K562 (cell line): ENCODE measurements around the gene HBG1. TPM values are rescaled to one million over a fixed set of nuclear protein-coding genes. Genes with fewer than 3 reads are reported as not detected.

ENCODE experiments used
- ATAC-seq: fragments of 200-7000 bp; cut with Tn5 transposase; 3 replicates; pipeline ENCODE4 v1.9.1; 2020; ENCODE audit warnings: moderate library complexity
- BruUV-seq: library from RNA; stranded (reverse); fragments of 400-500 nt; replicated peaks from 2 replicates; lab custom pipeline; 2021; lab: Mats Ljungman, UMichigan
- CTCF ChIA-PET: fragments of 300-600 bp; formaldehyde crosslinking; extraction: SDS; loops from one replicate; lab custom pipeline; 2021; ENCODE audit warnings: low intra/inter-chr PET ratio; lab: Yijun Ruan, JAX
- POLR2A ChIA-PET: fragments of 300-600, 350-650 bp; sonication (Branson Sonifier 250); formaldehyde crosslinking; extraction: SDS; loops from one replicate; lab custom pipeline; 2021; ENCODE audit warnings: antibody characterized with exemption, inconsistent platforms; lab: Yijun Ruan, JAX
- DNase-seq, 4 experiments: peaks; one replicate each; pipeline versions ENCODE4 v3.0.0 to v3.0.0-alpha.2; 2011 to 2018; ENCODE audit warnings: low spot score in 3 of 4, mixed read lengths in 3 of 4; ENCODE audit errors: extremely low read depth in 1 of 4
- FAIRE-seq: peaks from 2 replicates; lab custom pipeline; 2011; peaks lifted over from hg19 to GRCh38; lab: Jason Lieb, UNC
- H2AFZ ChIP-seq: 2 replicates; pipeline ENCODE4 v1.6.0; 2011; ENCODE audit warnings: low read depth, low read length, control low read depth, inconsistent platforms
- H3K27ac ChIP-seq: fragments of 200-600 bp; 3 replicates; pipeline ENCODE4 v1.8.0; 2011; ENCODE audit warnings: low read depth, mild to moderate bottlenecking, control low read depth, inconsistent platforms, low read length, moderate library complexity, mixed read lengths; ENCODE audit errors: extremely low read depth
- H3K27me3 ChIP-seq, 2 experiments: fragments of 300-600 bp in 1 of 2; 2 replicates in 1 of 2; 3 replicates in 1 of 2; pipeline versions ENCODE4 v1.6.0 to v1.8.0; 2011; ENCODE audit warnings: inconsistent platforms in 2 of 2, low read length in 2 of 2, mild to moderate bottlenecking in 1 of 2, mixed read lengths in 1 of 2, moderate library complexity in 1 of 2; ENCODE audit not compliant: control insufficient read depth in 2 of 2, insufficient read depth in 2 of 2
- H3K36me3 ChIP-seq: fragments of 300-600 bp; 3 replicates; pipeline ENCODE4 v1.8.0; 2011; ENCODE audit warnings: mild to moderate bottlenecking, low read length, inconsistent platforms; ENCODE audit not compliant: control insufficient read depth, insufficient read depth
- H3K4me1 ChIP-seq, 2 experiments: fragments of 200-600 bp in 1 of 2; replicated peaks in 1 of 2; 2 replicates in 1 of 2; 3 replicates in 1 of 2; pipeline versions ENCODE4 v1.5.1 to v1.8.0; 2011; ENCODE audit warnings: inconsistent platforms in 2 of 2, low read length in 2 of 2, mild to moderate bottlenecking in 1 of 2, mixed read lengths in 1 of 2, moderate library complexity in 1 of 2; ENCODE audit not compliant: control insufficient read depth in 2 of 2, insufficient read depth in 2 of 2
- H3K4me2 ChIP-seq: 2 replicates; pipeline ENCODE4 v1.6.1; 2011; ENCODE audit warnings: low read length, control low read depth, inconsistent platforms, mixed read lengths; ENCODE audit not compliant: insufficient read depth
- H3K4me3 ChIP-seq: fragments of 200-600 bp; sonication (generic), shearing (Covaris generic); 2 replicates; pipeline ENCODE4 v1.5.1; 2016; ENCODE audit warnings: control low read depth, inconsistent platforms
- H3K79me2 ChIP-seq: fragments of 200-600 bp; 3 replicates; pipeline ENCODE4 v1.8.0; 2011; ENCODE audit warnings: low read length, inconsistent platforms; ENCODE audit not compliant: control insufficient read depth, insufficient read depth
- H3K9ac ChIP-seq, 2 experiments: 2 replicates each; pipeline versions ENCODE4 v1.6.0 to v1.6.1; 2011; ENCODE audit warnings: low read depth in 2 of 2, low read length in 2 of 2, control low read depth in 1 of 2, inconsistent platforms in 1 of 2, mild to moderate bottlenecking in 1 of 2, mixed read lengths in 1 of 2; ENCODE audit not compliant: insufficient read depth in 1 of 2
- H3K9me1 ChIP-seq: one replicate; pipeline ENCODE4 v1.6.0; 2011; ENCODE audit warnings: inconsistent platforms, mild to moderate bottlenecking, low read length, moderate library complexity; ENCODE audit not compliant: control insufficient read depth, insufficient read depth
- H3K9me3 ChIP-seq: replicated peaks from 2 replicates; pipeline ENCODE4 v1.5.1; 2011; ENCODE audit warnings: low read depth, low read length, inconsistent platforms; ENCODE audit not compliant: control insufficient read depth, insufficient read depth
- H4K20me1 ChIP-seq: replicated peaks from 2 replicates; pipeline ENCODE4 v1.6.1; 2011; ENCODE audit warnings: low read length, inconsistent platforms, mixed read lengths; ENCODE audit not compliant: control insufficient read depth, insufficient read depth
- BCLAF1 ChIP-seq, 2 experiments: fragments of 450-650 bp in 1 of 2; IDR thresholded peaks; 2 replicates each; pipeline ENCODE4 v1.6.1; 2011 to 2017; ENCODE audit warnings: low read depth in 2 of 2, antibody characterized with exemption in 1 of 2, borderline replicate concordance in 1 of 2, low read length in 1 of 2, mild to moderate bottlenecking in 1 of 2, mixed read lengths in 1 of 2; ENCODE audit not compliant: control insufficient read depth in 1 of 2
- E2F1 ChIP-seq: sonication (generic); formaldehyde crosslinking; IDR thresholded peaks from 2 replicates; pipeline ENCODE4 v1.8.1; 2023; ENCODE audit warnings: mild to moderate bottlenecking, missing genetic modification reagents, moderate library complexity
- GATA2 ChIP-seq: sonication (generic); formaldehyde crosslinking; IDR thresholded peaks from 2 replicates; pipeline ENCODE4 v1.4.0; 2020; ENCODE audit warnings: mild to moderate bottlenecking, missing genetic modification reagents
- KAT8 ChIP-seq: fragments of 450-650 bp; IDR thresholded peaks from 2 replicates; pipeline ENCODE4 v1.6.1; 2016; ENCODE audit warnings: low read depth, mild to moderate bottlenecking
- MCM7 ChIP-seq, 2 experiments: fragments of 450-650 bp; IDR thresholded peaks; 2 replicates each; pipeline ENCODE4 v1.6.1; 2016 to 2018
- NR4A1 ChIP-seq, 2 experiments: fragments of 250-450 bp in 1 of 2; fragments of 450-650 bp in 1 of 2; sonication (Bioruptor Pico) in 1 of 2; IDR thresholded peaks; 2 replicates each; pipeline versions ENCODE4 v1.4.0 to v1.6.1; 2016 to 2020; ENCODE audit warnings: mild to moderate bottlenecking in 2 of 2, missing compliant biosample characterization in 1 of 2, missing genetic modification characterization in 1 of 2, moderate library complexity in 1 of 2
- SP1 ChIP-seq: sonication (generic); formaldehyde crosslinking; IDR thresholded peaks from 2 replicates; pipeline ENCODE4 v1.8.1; 2022; ENCODE audit warnings: mild to moderate bottlenecking, missing genetic modification reagents
- ZNF316 ChIP-seq: fragments of 450-650 bp; IDR thresholded peaks from 2 replicates; pipeline ENCODE4 v1.6.1; 2016
- ZNF324 ChIP-seq: fragments of 250-450 bp; sonication (Bioruptor Pico); IDR thresholded peaks from 2 replicates; pipeline ENCODE4 v1.4.0; 2020; ENCODE audit warnings: mild to moderate bottlenecking
- ZNF444 ChIP-seq: fragments of 250-450 bp; sonication (Bioruptor Pico); IDR thresholded peaks from 2 replicates; pipeline ENCODE4 v1.4.0; 2020; ENCODE audit warnings: mild to moderate bottlenecking, moderate library complexity
- WGBS: fragments of 100-300 bp; shearing (Covaris generic); methylation state at CpG from one replicate; pipeline ENCODE4 v1.1.6; 2016; ENCODE audit warnings: low coverage, mixed read lengths; ENCODE audit not compliant: insufficient coverage; ENCODE audit errors: missing lambda C conversion rate; 5-methylcytosine and 5-hydroxymethylcytosine counted together
- in situ Hi-C: fragments of 300-500 bp; cut with MboI; formaldehyde crosslinking; loops from 4 replicates; pipeline ENCODE4 v1.15.0; 2018; ENCODE audit warnings: inconsistent platforms, mixed read lengths
- intact Hi-C: fragments of 100-400 bp; cut with micrococcal nuclease; formaldehyde crosslinking; loops from 2 replicates; pipeline ENCODE4 v1.14.2; 2022
- polyA plus RNA-seq, 8 experiments: library from polyadenylated mRNA; depleted of rRNA in 4 of 8; stranded (reverse) in 5 of 8; unstranded in 3 of 8; fragments of >200 nt; fragmentation: Nextera tagmentation in 2 of 8; fragmentation: Illumina TruSeq in 1 of 8; extraction: Ambion mirVana in 2 of 8; extraction: Trizol in 1 of 8; gene quantifications; 2 replicates each; pipeline versions ENCODE4 v1.2.1 to v1.2.3, GENCODE V29; 2011 to 2014; ENCODE audit warnings: inconsistent platforms in 1 of 8, missing spikeins in 1 of 8
- total RNA-seq, 7 experiments: library from RNA; depleted of rRNA in 6 of 7; stranded (reverse); fragments of >200 nt in 6 of 7; fragmentation: Illumina TruSeq in 2 of 7; extraction: Trizol in 2 of 7; gene quantifications; 2 replicates each; pipeline versions ENCODE4 v1.2.1 to v1.2.3, GENCODE V29; 2011 to 2021; ENCODE audit warnings: low replicate concordance in 1 of 7
- TF ChIP-seq, protein P1 (sequence below): sonication (generic); formaldehyde crosslinking; IDR thresholded peaks from 2 replicates; pipeline ENCODE4 v1.8.0; 2023; ENCODE audit warnings: mild to moderate bottlenecking, missing genetic modification reagents

HBG1 gene
- total and polyA plus RNA-seq, 9 of the 15 experiments (the other 6 are each of a cell fraction or from before 2014, with no cell fraction given), result 1,066 to 16,338 (median 4,898) TPM

DNA sequence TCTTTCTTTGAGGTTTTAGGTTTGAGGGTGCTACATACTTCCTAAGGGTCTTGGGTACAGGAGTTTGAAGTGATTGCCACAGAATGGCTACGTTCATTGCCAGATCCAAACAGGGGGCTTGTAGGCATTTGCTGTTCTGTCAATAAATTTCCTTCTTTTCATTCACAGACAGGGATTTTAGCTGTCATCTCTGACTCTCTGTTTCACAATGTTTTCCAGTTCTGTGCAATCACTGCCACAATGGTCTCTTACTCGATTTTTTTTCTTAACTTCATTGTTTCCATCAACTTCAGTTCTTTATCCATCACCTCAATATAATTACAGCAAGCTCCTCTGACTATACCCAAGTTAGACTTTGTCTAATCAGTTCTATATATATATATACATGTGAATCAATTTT lies 9.2 kb downstream of the HBG1 start (continued):
- TF ChIP-seq BCLAF1 (IDR thresholded peaks at IDR 0.05; ENCODE audit: borderline replicate concordance in 1 of 2, control insufficient read depth in 1 of 2, low read depth in 2 of 2, low read length in 1 of 2), result no peak
- no peak for TF ChIP-seq ZNF324
- TF ChIP-seq KAT8, result no peak
- no peak for TF ChIP-seq MCM7 (IDR thresholded peaks at IDR 0.05)
- no peak for TF ChIP-seq ZNF316
- TF ChIP-seq NR4A1 (CRISPR knock-in tag; IDR thresholded peaks at IDR 0.05), result no peak
- TF ChIP-seq NR4A1 (tag; IDR thresholded peaks at IDR 0.05), result no peak

DNA sequence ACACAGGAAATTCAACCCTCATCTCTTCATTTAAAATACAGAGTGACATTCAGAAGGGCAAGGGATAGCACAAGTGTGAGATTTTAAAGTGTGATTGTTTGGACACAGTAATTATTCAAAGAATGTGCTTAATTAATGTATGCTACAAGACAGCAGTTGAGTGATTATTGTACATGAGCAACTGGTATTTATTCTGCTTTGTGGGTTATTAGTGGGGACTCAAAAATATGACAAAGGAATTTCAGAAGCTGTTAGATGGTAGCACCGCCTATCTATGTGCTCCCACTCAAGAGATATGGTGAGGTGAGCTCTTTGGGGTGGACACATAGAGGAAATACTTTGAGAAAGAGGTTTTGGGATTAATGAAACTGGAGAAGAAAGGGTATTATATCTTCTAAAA lies 9.6 kb downstream of the HBG1 start:
- DNase-seq (peak in 1 of 4 experiments; percentile 35), FAIRE-seq (no peak), ATAC-seq (no peak)
- no peak overlapping the region for H2AFZ ChIP-seq
- CTCF ChIA-PET, result interaction anchor here (0.6 kb wide), 1 partner anchor 32 kb away, joined by 4 read pairs; no protein-coding TSS in a partner anchor
- H3K27ac ChIP-seq, result peak overlapping the region; percentile 17; the same call in 1 of the 3 replicates
- no peak overlapping the region for H3K4me3 ChIP-seq
- H3K4me1 ChIP-seq, result peaks cover 12 to 44% of the 10 kb centered on the region in 2 experiments
- in situ Hi-C loops, result loop anchor here (5.0 kb wide), 1 partner anchor 47 kb away; no protein-coding TSS in a partner anchor
- 0 out of 2 replicates have a peak, but pooled peaks cover under 1% of the 10 kb centered on the region for H4K20me1 ChIP-seq
- H3K4me2 ChIP-seq, result peak overlapping the region; percentile 42
- no peaks in the 10 kb centered on the region for H3K9me3 ChIP-seq
- peak overlapping the region in 1 of 2 experiments; percentile 70; a peak in 1 of 4 replicates for H3K9ac ChIP-seq
- H3K79me2 ChIP-seq, result peaks cover 54% of the 10 kb centered on the region
- BruUV-seq, result no TSS peak
- intact Hi-C loops, result no loop called here
- no peaks in the 10 kb centered on the region for H3K27me3 ChIP-seq
- whole genome bisulfite sequencing, result 20% methylated on average over 1 of the region's 1 CpG
- peaks cover 9% of the 10 kb centered on the region for H3K36me3 ChIP-seq
- POLR2A ChIA-PET, result interaction anchor here (0.7 to 1.6 kb wide), 11 partner anchors 8 to 1344 kb away, joined by 3 to 7 read pairs (median 4); partner anchors contain the start of gene HBG1
- no peaks in the 10 kb centered on the region for H3K9me1 ChIP-seq
- TF ChIP-seq, protein P1, sequence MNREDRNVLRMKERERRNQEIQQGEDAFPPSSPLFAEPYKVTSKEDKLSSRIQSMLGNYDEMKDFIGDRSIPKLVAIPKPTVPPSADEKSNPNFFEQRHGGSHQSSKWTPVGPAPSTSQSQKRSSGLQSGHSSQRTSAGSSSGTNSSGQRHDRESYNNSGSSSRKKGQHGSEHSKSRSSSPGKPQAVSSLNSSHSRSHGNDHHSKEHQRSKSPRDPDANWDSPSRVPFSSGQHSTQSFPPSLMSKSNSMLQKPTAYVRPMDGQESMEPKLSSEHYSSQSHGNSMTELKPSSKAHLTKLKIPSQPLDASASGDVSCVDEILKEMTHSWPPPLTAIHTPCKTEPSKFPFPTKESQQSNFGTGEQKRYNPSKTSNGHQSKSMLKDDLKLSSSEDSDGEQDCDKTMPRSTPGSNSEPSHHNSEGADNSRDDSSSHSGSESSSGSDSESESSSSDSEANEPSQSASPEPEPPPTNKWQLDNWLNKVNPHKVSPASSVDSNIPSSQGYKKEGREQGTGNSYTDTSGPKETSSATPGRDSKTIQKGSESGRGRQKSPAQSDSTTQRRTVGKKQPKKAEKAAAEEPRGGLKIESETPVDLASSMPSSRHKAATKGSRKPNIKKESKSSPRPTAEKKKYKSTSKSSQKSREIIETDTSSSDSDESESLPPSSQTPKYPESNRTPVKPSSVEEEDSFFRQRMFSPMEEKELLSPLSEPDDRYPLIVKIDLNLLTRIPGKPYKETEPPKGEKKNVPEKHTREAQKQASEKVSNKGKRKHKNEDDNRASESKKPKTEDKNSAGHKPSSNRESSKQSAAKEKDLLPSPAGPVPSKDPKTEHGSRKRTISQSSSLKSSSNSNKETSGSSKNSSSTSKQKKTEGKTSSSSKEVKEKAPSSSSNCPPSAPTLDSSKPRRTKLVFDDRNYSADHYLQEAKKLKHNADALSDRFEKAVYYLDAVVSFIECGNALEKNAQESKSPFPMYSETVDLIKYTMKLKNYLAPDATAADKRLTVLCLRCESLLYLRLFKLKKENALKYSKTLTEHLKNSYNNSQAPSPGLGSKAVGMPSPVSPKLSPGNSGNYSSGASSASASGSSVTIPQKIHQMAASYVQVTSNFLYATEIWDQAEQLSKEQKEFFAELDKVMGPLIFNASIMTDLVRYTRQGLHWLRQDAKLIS (CRISPR knock-in tag), result 0 out of 2 replicates have a peak, but pooled peaks have one; percentile 19
- TF ChIP-seq SP1 (CRISPR knock-in tag) (peak; percentile 32; the same call in 1 of the 2 replicates), ZNF444 (no peak), GATA2 (CRISPR knock-in tag) (no peak), E2F1 (CRISPR knock-in tag) (no peak)
